HG03025 (cell line): Measurements from ENCODE around the gene PTPRK.

ENCODE experiments used
- ATAC-seq: cut with Tn5 transposase; IDR thresholded peaks from one replicate; pipeline ENCODE4 v1.9.1; 2021; ENCODE audit warnings: mild to moderate bottlenecking, moderate library complexity; ENCODE audit not compliant: unreplicated experiment, low FRiP score

The PTPRK gene

DNA sequence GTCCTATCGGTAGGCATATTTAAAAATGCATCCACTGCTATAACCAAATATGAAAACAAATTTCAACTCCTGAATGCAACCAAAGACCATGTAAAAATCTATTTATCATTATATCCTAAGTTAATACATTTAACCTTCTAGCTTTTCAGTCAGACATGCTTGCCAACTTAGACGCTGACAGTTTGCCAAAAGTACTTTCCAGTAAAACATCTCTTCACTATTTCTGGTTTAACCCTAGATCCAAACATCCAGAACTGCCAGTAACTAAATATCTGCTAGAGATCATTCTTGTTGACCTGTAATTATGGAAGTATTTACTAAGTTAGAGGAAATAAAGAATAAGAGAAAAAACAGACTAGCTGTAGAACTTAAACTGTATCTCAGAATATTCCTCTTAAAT, 409.3 kb downstream of the PTPRK start:
- ATAC-seq: no peak

DNA sequence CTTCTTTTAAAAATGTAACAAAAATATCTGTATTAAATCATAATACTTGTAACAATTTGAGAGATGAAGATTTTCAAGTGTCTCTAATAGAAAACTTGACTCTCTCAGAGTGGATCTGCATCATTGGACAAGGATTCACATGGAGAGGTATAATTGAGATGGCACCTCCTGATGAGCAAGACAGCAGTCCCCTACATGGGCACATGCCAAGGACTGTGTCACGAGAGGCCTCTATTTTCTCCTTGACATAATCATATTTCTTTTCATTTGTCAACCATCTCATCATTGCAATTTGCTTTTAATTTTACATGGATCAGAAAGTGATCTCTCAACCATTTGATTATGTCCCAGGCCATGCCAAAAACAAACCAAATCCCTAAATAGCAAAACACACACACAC, 412.7 kb downstream of the PTPRK start:
- ATAC-seq: no peak

DNA sequence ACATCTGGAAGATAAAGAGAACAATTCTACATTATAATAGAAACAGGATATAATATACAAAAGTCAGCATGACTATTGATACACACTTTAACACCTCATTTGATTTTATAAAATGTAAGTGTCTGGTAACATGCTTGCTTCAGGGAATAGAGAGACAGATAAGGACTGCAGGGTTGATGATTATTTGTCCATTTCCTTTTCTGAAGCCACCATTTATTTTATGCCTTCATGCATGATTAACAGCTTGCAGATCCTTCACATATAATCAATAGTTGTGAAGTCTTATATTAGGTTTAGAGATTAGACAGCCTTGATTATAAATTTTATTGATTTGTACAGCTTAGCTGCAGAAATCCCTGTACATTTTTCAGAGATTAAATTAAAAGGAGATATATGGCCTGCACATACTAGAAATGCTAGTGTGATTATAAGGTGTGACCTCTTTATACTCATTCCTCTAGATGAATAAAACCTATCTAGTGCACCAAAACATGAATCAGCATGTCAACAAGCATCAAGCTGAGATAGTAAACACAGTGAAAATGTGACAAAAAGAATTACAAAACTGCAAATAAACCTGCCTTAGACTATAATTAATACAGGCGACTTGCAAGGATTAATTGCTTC, 420.7 kb downstream of the PTPRK start:
- no peak for ATAC-seq

DNA sequence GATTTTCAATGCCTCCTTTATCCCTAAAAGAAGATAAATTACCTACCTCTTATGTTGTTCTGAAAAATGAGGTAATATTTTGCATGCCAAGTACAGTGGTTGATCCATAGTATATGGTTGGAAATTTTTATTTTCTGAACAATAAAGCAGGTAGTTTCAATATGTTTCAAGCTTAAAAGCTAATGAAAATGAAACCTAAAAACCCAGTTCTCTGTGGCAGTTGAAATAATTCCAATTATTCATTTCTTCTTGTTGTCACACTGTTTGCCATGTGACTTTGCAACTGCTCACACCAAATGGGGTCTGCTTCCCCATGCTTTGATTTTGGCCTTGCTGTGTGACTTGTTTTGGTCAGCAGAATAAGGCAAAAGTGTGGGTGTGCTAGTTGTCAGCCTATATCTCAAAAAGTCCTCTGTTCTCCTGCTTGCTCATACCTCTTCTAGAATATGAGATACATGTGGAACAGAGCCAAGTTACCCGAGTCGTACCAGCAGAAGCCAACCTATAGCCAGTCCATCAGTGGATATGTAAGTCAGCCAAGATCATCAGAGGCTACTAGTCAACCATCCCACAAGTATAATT, 422.3 kb downstream of the PTPRK start:
- no peak for ATAC-seq

DNA sequence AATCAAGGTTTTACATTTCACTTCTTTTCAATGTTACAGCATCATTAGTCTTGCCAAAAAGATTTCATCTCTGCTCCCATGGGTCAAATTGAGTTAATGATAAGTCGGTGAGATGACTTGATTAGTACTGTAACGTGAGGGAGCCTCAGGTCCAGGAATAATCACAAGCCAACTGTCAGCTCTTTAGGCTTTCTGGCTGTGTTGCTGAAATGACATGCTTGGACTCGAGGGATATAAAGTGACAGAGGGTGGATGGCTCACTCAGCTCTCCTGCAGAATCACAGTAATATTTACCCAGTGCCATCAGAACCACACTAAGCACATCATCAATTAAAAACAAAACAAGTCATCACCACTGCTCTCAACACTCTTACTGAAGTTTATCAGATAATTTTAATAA, 423.4 kb downstream of the PTPRK start:
- no peak for ATAC-seq

DNA sequence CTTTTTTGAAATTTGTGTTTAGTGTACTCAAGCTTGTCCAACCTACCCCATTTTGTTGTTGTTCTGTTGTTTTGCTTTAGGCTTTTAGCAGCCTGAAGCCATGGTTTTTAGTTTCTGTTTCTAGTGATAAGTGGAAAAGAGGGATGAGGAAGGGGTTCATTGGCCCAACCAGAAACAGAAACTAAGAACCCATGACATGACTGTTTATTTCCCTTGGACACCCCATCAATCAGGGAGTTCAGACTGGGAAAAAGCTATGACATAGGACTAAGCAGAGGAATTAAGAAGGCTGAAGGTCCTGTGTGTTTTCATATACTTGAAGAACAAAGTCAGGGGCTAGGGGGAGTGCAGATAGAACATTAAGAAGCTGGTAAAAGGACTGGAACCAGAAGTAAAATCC, 425.0 kb downstream of the PTPRK start:
- ATAC-seq: no peak

DNA sequence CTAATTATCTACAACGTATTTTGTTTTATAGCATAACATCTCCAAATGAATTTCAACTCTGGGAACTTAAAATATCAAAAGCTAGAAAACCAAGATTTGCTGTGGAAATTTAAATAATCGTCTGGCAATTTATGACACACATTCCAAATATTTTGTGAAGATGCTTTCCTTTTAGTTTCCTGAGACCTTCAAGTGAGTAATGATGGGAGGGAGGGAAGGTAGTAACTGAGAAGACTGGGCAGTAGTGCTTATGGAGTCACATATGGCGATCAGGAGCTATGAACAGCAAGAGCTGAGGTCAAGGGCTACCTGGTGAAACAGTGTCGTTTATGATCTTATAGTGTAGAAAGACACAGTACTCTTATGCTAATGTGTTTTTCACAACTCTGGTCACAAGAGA, 441.4 kb downstream of the PTPRK start:
- ATAC-seq: no peak

DNA sequence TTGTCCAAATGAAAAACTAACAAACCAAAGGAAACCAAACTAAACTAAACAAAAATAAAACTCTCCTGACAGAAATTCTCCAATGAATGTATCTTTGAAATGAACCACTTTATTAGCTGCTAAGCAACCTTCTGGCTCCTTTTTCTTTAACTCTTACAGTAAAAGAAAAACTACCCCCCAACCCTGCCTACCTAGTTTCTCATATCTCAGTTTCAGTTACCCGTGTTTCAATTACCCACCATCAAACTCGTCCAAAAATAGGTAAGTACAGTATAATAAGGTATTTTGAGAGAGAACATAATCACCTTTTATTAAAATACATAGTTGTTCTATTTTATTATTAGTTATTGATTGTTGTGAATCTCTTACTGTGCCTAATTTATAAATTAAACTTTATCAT, 442.1 kb downstream of the PTPRK start:
- ATAC-seq: peak; percentile 69

DNA sequence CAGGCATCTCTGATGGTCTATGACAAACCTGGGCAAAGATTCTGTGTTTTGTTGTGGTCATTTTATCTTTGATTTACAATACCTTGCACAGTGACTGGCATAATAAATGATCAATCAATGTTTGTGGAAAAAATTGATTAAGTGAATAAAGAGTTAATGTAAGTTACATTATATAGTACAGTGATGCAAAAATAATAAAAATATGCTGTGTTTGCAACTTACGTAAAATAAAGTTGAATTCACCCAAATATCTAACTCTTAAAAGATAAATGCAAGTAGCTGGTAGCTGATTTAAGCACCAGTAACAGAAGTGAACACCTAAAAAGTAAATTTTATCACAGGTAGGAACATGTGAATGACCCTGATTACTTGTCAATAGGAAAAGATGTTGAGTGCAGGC, 443.6 kb downstream of the PTPRK start:
- ATAC-seq: no peak

DNA sequence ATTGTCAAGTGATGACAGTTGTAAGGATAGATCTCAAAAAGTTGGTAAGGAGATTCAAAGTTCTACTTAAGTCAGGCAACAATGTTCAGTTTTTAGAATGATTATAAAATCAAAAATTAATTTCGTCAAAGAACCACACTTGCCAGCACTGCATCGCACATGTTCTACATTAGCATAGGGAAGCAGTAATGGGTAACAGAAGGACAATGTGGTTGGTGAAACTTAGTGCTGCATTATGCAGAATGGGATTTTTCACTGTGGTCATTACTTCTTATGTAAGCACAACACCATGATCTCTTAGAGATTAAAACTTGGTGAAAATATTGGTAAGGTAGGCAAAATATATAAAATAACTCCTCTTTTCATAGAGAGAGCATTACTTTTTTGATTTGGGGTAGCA, 445.8 kb downstream of the PTPRK start:
- no peak for ATAC-seq

DNA sequence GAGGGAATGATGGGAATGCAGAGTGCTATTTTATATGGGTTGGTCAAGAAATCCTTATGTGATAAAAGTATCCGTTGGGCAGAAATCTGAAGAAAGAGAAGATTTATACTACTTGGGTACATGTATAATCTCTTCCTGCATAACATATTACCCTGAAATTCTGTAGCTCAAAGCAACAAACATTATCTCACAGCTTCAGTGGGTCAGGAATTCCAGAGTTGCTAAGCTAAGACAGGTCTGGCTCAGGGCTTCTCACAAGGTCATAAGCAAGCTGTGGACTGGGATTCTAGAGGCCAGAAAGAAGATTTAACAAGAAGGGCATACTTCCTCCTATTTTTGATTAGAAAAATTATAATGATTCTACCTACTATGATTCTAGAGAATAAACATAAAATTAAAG, 447.0 kb downstream of the PTPRK start:
- ATAC-seq: no peak

DNA sequence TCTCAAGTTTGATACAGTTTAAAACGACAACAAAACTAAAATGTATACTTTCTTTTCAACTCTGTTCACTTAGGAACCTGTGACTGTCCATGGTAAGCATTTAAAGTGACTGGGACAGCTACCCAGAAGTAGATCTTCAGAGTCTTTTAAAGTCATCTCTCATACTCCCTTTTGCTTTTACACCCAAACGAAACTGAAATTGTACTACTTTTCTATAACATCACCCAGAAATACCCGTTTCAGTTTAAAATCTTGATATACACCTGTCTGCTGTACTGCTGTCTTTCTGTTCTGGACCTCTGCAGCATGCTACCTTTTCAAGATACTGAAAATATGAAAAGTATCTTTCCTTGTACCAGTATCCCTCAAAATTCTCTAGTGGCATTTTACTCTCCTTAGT, 449.2 kb downstream of the PTPRK start:
- ATAC-seq: peak; percentile 91

DNA sequence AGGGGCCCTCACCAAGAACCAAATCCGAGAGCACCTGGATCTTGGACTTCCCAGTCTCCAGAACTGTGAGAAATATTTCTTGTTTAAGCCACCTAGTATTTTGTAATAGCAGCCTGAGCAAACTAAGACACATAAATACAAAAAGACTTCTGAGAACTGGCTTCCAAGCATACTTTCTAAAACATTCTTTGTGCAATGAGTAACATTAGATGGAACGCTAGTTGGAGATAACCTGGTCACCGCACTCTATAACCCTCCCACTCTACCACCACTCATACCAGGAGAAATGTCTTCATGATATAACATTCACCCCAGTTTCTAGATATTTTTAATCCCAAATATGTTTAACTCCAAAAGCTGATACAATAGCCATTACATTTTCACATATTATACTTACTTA, 450.0 kb downstream of the PTPRK start:
- ATAC-seq: no peak

DNA sequence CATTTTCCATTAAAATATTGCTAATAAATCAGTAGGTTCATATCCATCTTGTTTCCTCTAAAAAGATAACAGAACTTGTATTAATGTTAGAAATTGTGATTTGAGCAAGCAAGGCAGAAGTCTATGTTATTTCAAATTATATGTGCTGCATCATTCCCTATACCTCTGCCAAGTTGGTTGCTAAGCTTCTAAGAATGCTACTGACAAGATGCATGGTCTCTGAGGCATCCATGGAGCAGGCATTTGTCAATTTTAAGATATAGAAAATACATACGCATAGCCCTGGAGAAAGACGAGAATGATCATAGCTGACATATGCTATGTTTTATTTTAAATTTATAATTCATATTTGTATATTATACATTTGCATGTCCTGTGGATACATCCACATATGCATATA, 451.2 kb downstream of the PTPRK start:
- ATAC-seq: no peak

DNA sequence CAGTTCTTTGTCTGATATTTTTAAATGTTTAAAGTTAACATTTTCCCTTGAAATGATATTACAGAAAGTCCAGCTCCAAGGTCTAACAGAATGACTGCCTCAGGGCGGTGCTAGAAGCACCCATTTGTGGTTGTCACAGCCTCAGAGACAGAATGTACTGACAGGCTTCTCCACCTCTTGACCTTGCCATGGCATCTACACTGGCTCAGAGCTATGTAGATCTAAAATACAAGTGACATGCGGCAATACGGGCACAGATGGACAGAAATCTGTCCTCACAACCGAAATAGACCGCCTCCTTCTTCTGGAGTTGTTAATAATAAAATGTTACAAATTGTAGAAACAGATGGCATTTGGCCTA, 452.3 kb downstream of the PTPRK start:
- ATAC-seq: no peak

DNA sequence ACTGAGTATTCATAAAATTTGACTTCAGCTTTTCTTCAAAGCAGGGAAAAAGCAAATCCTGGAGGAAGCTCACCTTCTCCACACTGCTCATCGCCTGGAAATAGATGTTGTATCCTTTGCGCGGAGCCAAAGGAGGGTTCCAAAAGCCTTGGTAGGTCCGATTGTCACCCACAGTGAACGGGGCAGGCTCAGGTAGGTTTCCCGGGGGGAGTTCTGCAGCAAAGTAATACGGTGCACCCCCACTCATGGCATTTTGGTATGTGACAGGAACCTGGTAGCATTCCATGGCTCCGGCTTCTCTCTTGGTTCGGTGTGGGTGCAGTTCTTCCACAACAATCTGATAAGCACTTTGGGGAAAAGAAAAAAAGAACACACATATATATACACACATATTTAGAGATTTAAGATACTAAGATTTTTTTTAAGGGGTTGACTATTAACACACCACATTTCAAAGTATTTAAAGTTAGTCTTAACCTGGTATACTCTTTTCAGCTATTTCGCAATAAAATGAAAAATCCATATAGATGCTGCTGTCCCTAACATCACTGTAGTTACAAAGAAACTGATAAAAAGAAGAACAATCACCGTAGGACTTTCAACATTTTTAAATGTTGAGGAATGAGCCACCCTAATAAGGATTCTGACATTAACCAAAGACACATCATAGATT, 452.8 kb downstream of the PTPRK start:
- no peak for ATAC-seq

DNA sequence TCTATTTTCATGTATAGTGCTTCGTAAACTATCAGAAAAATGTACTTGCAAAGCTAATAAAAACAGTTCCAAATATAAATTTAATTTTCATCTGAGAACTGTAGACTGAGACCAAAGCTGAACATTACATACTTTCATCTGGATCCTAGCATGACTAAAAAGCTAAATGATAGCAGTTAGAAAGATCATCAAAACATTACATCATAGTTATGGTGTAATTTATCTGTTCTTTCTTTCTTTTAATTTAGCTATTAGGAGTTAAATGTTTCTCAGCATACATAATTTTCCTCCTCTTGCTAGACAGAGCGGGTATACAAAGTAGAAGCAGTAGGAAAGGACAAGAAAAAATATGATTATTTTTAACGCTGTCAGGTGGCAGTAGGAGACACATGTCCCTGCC, 455.3 kb downstream of the PTPRK start:
- ATAC-seq: no peak

DNA sequence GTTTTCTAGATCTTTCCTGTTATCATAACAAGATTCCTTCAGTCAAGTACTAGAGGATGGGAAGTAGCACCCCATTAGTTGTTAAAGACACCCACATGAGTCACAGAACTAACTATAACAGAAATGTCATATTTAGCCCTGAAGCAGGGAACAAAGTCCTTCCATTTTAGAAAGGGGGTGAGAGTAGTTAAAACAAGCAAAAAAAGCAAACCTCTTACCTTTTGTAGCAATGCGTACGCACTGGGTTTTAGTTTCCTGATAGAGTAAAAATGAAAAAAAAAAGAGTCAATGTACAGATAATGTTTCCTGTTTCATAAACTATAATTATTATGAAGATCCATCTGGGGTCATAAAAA, 455.9 kb downstream of the PTPRK start:
- ATAC-seq: no peak

DNA sequence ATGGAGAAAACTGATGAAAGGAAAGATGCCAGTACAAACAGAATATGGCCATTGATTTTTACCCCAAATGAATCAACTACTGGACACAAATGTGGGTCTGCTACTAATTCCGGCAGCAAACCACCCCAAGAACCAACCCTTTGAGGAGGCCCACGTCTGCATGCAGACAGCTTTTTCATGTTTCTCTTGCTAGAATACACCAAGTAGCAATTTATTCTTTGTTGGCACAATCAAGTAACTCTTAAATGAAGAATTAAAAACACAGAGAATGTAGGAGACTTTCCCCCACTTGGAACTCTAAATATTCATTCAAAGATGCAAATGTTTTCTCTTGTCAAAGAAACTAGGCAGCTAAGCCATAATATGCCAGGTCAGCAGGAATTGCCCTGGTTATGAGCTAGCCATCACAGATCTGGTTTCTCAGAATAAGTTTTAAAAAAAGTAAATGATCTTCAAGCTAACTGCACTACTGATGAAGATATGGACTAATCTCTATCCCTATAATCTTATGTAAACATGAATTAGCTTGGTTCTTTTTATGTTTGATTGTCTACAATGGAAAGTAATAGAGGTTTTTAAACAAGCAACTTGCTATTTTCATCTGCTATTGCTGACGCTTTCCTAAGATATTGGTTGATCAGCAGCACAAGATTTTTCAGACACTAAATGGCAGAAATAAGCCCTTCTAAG, 456.4 kb downstream of the PTPRK start:
- no peak for ATAC-seq

DNA sequence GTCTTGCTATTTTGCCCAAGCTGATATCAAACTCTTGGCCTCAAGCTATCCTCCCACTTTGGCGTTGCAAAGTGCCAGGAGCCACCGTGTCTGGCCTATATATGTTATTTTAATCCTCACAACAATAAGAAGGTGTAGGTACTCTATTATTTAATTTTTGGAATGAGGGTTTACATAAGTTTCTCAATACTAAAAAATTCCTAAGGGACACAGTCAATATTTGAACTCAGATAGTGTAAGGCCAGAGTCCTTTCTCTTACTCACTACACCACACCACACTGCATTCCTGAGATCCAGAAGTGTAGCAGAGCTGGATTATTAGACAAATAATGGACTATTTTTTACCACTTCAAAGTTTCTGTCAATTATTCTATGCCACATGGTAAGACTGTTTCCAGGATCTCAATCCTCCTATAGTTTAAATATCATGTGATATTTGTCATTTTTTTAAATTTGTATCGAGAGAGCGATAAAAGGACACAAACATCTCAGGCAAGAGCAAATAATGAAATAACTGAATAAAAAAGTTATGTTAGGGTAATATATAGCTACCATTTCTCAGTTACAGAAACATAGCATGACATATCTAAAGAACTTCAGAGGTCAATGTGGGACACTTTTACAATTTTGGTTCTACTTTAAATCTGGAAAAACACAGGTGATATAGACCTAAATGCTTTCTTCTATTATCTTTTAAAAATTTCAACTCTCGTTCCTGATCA, 457.4 kb downstream of the PTPRK start:
- ATAC-seq: no peak

DNA sequence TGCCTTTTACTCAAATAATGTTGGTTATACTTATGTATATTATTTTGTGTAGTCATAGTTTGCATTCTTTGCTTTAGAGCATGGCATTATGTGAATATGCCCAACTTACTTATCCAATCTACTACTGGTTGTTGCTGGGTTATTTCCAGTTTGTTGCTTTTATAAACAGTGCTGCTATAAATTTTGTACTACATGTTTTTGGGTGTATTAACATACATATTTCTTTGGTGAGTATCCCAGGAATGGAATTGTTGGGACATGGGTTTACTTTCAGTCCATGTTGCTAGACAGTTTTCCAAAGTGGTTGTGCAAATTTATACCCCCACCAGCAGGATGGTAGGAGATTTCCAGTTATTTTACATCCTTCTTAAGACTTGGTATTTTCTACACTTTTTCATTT, 462.5 kb downstream of the PTPRK start:
- ATAC-seq: no peak
